Mesenchymal stem cell (in vitro differentiated cells and primary cell): ENCODE data around the gene PPFIBP2. TPM values are rescaled to one million over a fixed set of nuclear protein-coding genes. Genes with fewer than 3 reads are reported as not detected.
A peak's percentile ranks its signal among the peaks of the same experiment; 100 is the strongest.

Source experiments
- DNase-seq: peaks from one replicate; pipeline ENCODE4 v3.0.0-alpha.2; 2013
- H2AFZ ChIP-seq: one replicate; pipeline ENCODE4 v1.6.1; 2013; ENCODE audit warnings: low read depth, mild to moderate bottlenecking, control low read depth, inconsistent platforms, low read length, moderate library complexity
- H2AK5ac ChIP-seq: 2 replicates; pipeline ENCODE4 v1.6.1; 2013; ENCODE audit warnings: low read length, moderate library complexity, mild to moderate bottlenecking, inconsistent platforms; ENCODE audit not compliant: severe bottlenecking
- H2BK120ac ChIP-seq: one replicate; pipeline ENCODE4 v1.6.1; 2013; ENCODE audit warnings: low read depth, mild to moderate bottlenecking, inconsistent platforms, low read length, moderate library complexity
- H2BK12ac ChIP-seq, 2 experiments: one replicate each; pipeline ENCODE4 v1.6.1; 2013; ENCODE audit warnings: inconsistent platforms in 2 of 2, low read length in 2 of 2, mild to moderate bottlenecking in 2 of 2, moderate library complexity in 2 of 2, control low read depth in 1 of 2
- H2BK15ac ChIP-seq: one replicate; pipeline ENCODE4 v1.6.1; 2013; ENCODE audit warnings: mild to moderate bottlenecking, low read depth, inconsistent platforms; ENCODE audit not compliant: poor library complexity, severe bottlenecking
- H2BK5ac ChIP-seq: 2 replicates; pipeline ENCODE4 v1.6.1; 2013; ENCODE audit warnings: low read depth, mild to moderate bottlenecking, low read length, control low read depth, inconsistent platforms; ENCODE audit not compliant: poor library complexity, severe bottlenecking
- H3K14ac ChIP-seq, 2 experiments: one replicate each; pipeline ENCODE4 v1.6.1; 2013; ENCODE audit warnings: inconsistent platforms in 2 of 2, low read length in 2 of 2, control low read depth in 1 of 2, mild to moderate bottlenecking in 1 of 2, moderate library complexity in 1 of 2
- H3K18ac ChIP-seq, 2 experiments: one replicate each; pipeline ENCODE4 v1.6.1; 2013; ENCODE audit warnings: inconsistent platforms in 2 of 2, low read length in 2 of 2, control low read depth in 1 of 2, low read depth in 1 of 2, mild to moderate bottlenecking in 1 of 2
- H3K23ac ChIP-seq, 2 experiments: one replicate each; pipeline ENCODE4 v1.6.1; 2013; ENCODE audit warnings: inconsistent platforms in 2 of 2, low read length in 2 of 2, mild to moderate bottlenecking in 2 of 2, moderate library complexity in 2 of 2, control low read depth in 1 of 2
- H3K27ac ChIP-seq: 2 replicates; pipeline ENCODE4 v1.5.1; 2013; ENCODE audit warnings: mild to moderate bottlenecking, moderate library complexity, low read length, control low read depth, inconsistent platforms; ENCODE audit not compliant: poor library complexity, severe bottlenecking
- H3K27me3 ChIP-seq, 2 experiments: 2 replicates each; pipeline versions ENCODE4 v1.6.1 to v1.7.0; 2013; ENCODE audit warnings: low read length in 2 of 2, mild to moderate bottlenecking in 2 of 2, moderate library complexity in 2 of 2, control low read depth in 1 of 2, inconsistent platforms in 1 of 2; ENCODE audit not compliant: control insufficient read depth in 1 of 2, insufficient read depth in 1 of 2
- H3K36me3 ChIP-seq, 2 experiments: 2 replicates each; pipeline versions ENCODE4 v1.6.1 to v1.7.0; 2013; ENCODE audit warnings: low read length in 2 of 2, control low read depth in 1 of 2, inconsistent platforms in 1 of 2, low read depth in 1 of 2, mild to moderate bottlenecking in 1 of 2; ENCODE audit not compliant: insufficient read depth in 2 of 2, control insufficient read depth in 1 of 2
- H3K4ac ChIP-seq, 2 experiments: one replicate each; pipeline ENCODE4 v1.6.1; 2013; ENCODE audit warnings: inconsistent platforms in 2 of 2, low read length in 2 of 2, mild to moderate bottlenecking in 2 of 2, moderate library complexity in 2 of 2, control low read depth in 1 of 2, low read depth in 1 of 2
- H3K4me1 ChIP-seq: 2 replicates; pipeline ENCODE4 v1.6.1; 2013; ENCODE audit warnings: low read depth, low read length, control low read depth; ENCODE audit not compliant: control insufficient read depth, insufficient read depth
- H3K4me2 ChIP-seq: 2 replicates; pipeline ENCODE4 v1.6.1; 2013; ENCODE audit warnings: low read length, mild to moderate bottlenecking, inconsistent platforms; ENCODE audit not compliant: poor library complexity, severe bottlenecking
- H3K4me3 ChIP-seq, 2 experiments: 2 replicates each; pipeline versions ENCODE4 v1.5.1 to v1.7.0; 2013; ENCODE audit warnings: low read length in 2 of 2, mild to moderate bottlenecking in 2 of 2, control low read depth in 1 of 2, low read depth in 1 of 2; ENCODE audit not compliant: insufficient read depth in 1 of 2
- H3K79me1 ChIP-seq: replicated peaks from 2 replicates; pipeline ENCODE4 v1.6.1; 2013; ENCODE audit warnings: mild to moderate bottlenecking, control low read depth, low read length, inconsistent platforms; ENCODE audit not compliant: poor library complexity, severe bottlenecking
- H3K9ac ChIP-seq: 2 replicates; pipeline ENCODE4 v1.7.0; 2013; ENCODE audit warnings: mild to moderate bottlenecking, low read length, moderate library complexity
- H3K9me3 ChIP-seq: 2 replicates; pipeline ENCODE4 v1.7.0; 2013; ENCODE audit warnings: mild to moderate bottlenecking, low read length; ENCODE audit not compliant: control insufficient read depth
- H4K8ac ChIP-seq: one replicate; pipeline ENCODE4 v1.6.1; 2013; ENCODE audit warnings: inconsistent platforms, mild to moderate bottlenecking, low read length, moderate library complexity
- H4K91ac ChIP-seq: one replicate; pipeline ENCODE4 v1.6.1; 2013; ENCODE audit warnings: mild to moderate bottlenecking, low read length, inconsistent platforms
- whole genome bisulfite sequencing: methylation state at CpG from one replicate; pipeline ENCODE4 v1.1.7; 2013; ENCODE audit warnings: mixed read lengths; 5-methylcytosine and 5-hydroxymethylcytosine counted together
- polyA plus RNA-seq, 2 experiments: library from polyadenylated mRNA; stranded (reverse); fragments of 200-250 nt; gene quantifications; one replicate each; pipeline ENCODE4 v1.2.3, GENCODE V29; 2013

Gene PPFIBP2
- polyA plus RNA-seq (2013, experiment 1 of 2) = 8.9 TPM
- polyA plus RNA-seq (2013, experiment 2 of 2) = 9.6 TPM

- H2BK12ac ChIP-seq = peak within 1 kb of the TSS; percentile 44 to 85
- H3K14ac ChIP-seq = peak within 1 kb of the TSS in 1 of 2 experiments; percentile 39
- H3K23ac ChIP-seq = peak within 1 kb of the TSS in 1 of 2 experiments; percentile 95
- H3K4ac ChIP-seq = peak within 1 kb of the TSS in 1 of 2 experiments; percentile 81
- WGBS = under 1% methylated on average over 54 of the region's 79 CpGs
- H4K8ac ChIP-seq = peak within 1 kb of the TSS; percentile 93
- peak within 1 kb of the TSS; percentile 55 to 67 for H3K18ac ChIP-seq
- peaks cover 0 to 33% of the 10 kb centered on the region in 2 experiments for H3K27me3 ChIP-seq
- H2AFZ ChIP-seq = peak within 1 kb of the TSS; percentile 68
- H3K4me1 ChIP-seq = peaks cover 12% of the 10 kb centered on the region
- peak; percentile 75 for DNase-seq
- H2BK120ac ChIP-seq = peak within 1 kb of the TSS; percentile 64
- peak within 1 kb of the TSS; percentile 95 for H2BK15ac ChIP-seq
- peak within 1 kb of the TSS; percentile 18 for H4K91ac ChIP-seq
- H2BK5ac ChIP-seq = no peak within 1 kb of the TSS
- H3K9ac ChIP-seq = peak within 1 kb of the TSS; percentile 93
- peak within 1 kb of the TSS; percentile 34 for H3K27ac ChIP-seq
- no peak within 1 kb of the TSS for H2AK5ac ChIP-seq
- H3K9me3 ChIP-seq = no peaks in the 10 kb centered on the region
- H3K4me3 ChIP-seq = peak within 1 kb of the TSS; percentile 68 to 87
- no peaks in the 10 kb centered on the region for H3K79me1 ChIP-seq
- peaks cover 0 to 18% of the 10 kb centered on the region in 2 experiments for H3K36me3 ChIP-seq
- H3K4me2 ChIP-seq = peak within 1 kb of the TSS; percentile 99
Measured at GRCh38 chr11:7513234-7514098, at the start of gene PPFIBP2. TSS of gene PPFIBP2 (plus strand) at chr11:7513999. CDS start at chr11:7549476, 35,477 bp downstream.

DNA sequence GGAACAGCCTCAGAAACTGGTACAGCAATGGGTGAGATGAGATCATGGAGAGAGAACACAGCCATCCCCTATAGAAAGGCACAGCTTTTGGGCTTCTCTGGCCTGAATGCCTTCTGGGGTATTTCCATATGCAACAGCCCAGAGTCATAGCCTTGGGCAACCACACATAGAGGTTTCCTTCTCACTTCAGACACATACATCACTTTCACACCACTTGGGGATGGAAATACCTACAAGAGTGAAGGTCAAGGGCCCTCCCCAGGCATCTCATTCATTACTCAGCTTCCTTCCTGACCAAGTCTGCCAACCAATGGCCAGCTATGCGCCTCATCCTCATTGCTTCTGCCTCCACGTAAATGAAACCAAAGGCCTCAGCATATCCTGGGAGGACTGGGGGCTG, 46.1 kb upstream of the PPFIBP2 start:
- Histone ChIP-seq H4K8ac (no peak overlapping the region), H3K79me1 (no peaks in the 10 kb centered on the region), H3K4me2 (no peak overlapping the region), H2BK12ac (no peak overlapping the region), H3K4me3 (no peak overlapping the region), H2BK15ac (no peak overlapping the region), H3K23ac (no peak overlapping the region), H3K9ac (no peak overlapping the region), H3K4ac (no peak overlapping the region), H3K36me3 (no peaks in the 10 kb centered on the region), H3K14ac (no peak overlapping the region), H3K9me3 (no peaks in the 10 kb centered on the region), H3K27ac (no peak overlapping the region), H3K4me1 (no peaks in the 10 kb centered on the region), H4K91ac (no peak overlapping the region), H2BK5ac (no peak overlapping the region), H3K18ac (no peak overlapping the region), H2AFZ (no peak overlapping the region), H2BK120ac (no peak overlapping the region), H2AK5ac (no peak overlapping the region), H3K27me3 (peaks cover 0 to 4% of the 10 kb centered on the region in 2 experiments)
- WGBS = 62% methylated on average over 2 of the region's 2 CpGs
- no peak for DNase-seq

DNA sequence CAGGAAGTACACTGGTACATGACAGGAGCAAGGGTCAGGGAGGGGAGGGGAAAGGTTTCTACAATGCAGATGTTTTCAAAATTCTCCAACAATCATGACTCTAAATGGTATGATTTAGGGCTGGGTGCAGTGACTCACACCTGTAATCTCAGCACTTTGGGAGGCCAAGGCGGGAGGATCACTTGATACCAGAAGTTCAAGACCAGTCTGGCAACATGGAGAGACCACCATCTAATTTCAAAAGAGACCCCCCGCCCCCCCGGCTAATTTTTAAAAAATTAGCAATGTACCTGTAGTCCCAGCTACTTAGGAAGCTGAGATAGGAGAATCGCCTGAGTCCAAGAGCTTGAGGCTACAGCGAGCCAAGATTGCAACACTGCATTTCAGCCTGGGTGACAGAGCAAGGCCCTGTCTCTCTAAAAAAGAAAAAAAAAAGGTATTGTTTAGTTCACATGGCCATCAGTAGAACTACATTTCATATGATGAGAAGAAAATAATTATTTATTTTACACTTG, 44.4 kb upstream of the PPFIBP2 start:
- no peak overlapping the region for H2BK12ac ChIP-seq
- no peak overlapping the region for H3K14ac ChIP-seq
- H3K27ac ChIP-seq = no peak overlapping the region
- no peaks in the 10 kb centered on the region for H3K36me3 ChIP-seq
- H3K4me2 ChIP-seq = no peak overlapping the region
- no peak overlapping the region for H2BK5ac ChIP-seq
- H4K8ac ChIP-seq = no peak overlapping the region
- no peak overlapping the region for H2BK15ac ChIP-seq
- no peaks in the 10 kb centered on the region for H3K79me1 ChIP-seq
- H3K4ac ChIP-seq = no peak overlapping the region
- no peaks in the 10 kb centered on the region for H3K9me3 ChIP-seq
- no peak overlapping the region for H3K4me3 ChIP-seq
- H4K91ac ChIP-seq = no peak overlapping the region
- H3K27me3 ChIP-seq = no peaks in the 10 kb centered on the region
- H3K23ac ChIP-seq = no peak overlapping the region
- H3K9ac ChIP-seq = no peak overlapping the region
- H3K18ac ChIP-seq = no peak overlapping the region
- no peak overlapping the region for H2BK120ac ChIP-seq
- H2AK5ac ChIP-seq = no peak overlapping the region
- H3K4me1 ChIP-seq = no peaks in the 10 kb centered on the region
- no peak for DNase-seq
- no peak overlapping the region for H2AFZ ChIP-seq
- 79% methylated on average over 5 of the region's 5 CpGs for WGBS

GRCh38 chr11:7471071-7471470, 42.7 kb upstream of the PPFIBP2 start:
- no peaks in the 10 kb centered on the region for H3K79me1 ChIP-seq
- no peak overlapping the region for H3K4me3 ChIP-seq
- H3K36me3 ChIP-seq = no peaks in the 10 kb centered on the region
- H3K4ac ChIP-seq = no peak overlapping the region
- no peak overlapping the region for H2BK12ac ChIP-seq
- no peak overlapping the region for H2AFZ ChIP-seq
- H3K4me2 ChIP-seq = no peak overlapping the region
- no peak for DNase-seq
- no peak overlapping the region for H3K14ac ChIP-seq
- no peak overlapping the region for H4K91ac ChIP-seq
- H3K27me3 ChIP-seq = no peaks in the 10 kb centered on the region
- WGBS = 88% methylated on average over 4 of the region's 7 CpGs
- no peak overlapping the region for H3K9ac ChIP-seq
- H3K27ac ChIP-seq = no peak overlapping the region
- no peak overlapping the region for H2BK120ac ChIP-seq
- no peak overlapping the region for H3K23ac ChIP-seq
- no peak overlapping the region for H2BK15ac ChIP-seq
- no peaks in the 10 kb centered on the region for H3K4me1 ChIP-seq
- H3K9me3 ChIP-seq = no peaks in the 10 kb centered on the region
- H3K18ac ChIP-seq = no peak overlapping the region
- no peak overlapping the region for H2BK5ac ChIP-seq
- no peak overlapping the region for H4K8ac ChIP-seq
- no peak overlapping the region for H2AK5ac ChIP-seq
